Stimulated activated CD8-positive, alpha-beta memory T cell treated with anti-CD3 and anti-CD28 coated beads, Interleukin-7, amount 100 ng/mL, for 1 hour (primary cell): ENCODE results near the gene ZCRB1.
"Not testable (repeated sequence)": the region's sequence is repeated elsewhere in the genome, so short reads cannot be mapped to it uniquely, and the experiment has no call there.

Experiments used
- DNase-seq, 2 donors: peaks; one replicate each; pipeline ENCODE4 v3.0.0-alpha.2; 2020; ENCODE audit warnings: low read depth in 2 of 2

ZCRB1 gene

GRCh38 chr12:42330097-42330496 lies 4.2 kb upstream of the ZCRB1 start:
- DNase-seq = not testable (repeated sequence)

- DNase-seq = no peak
Measured at GRCh38 chr12:42327227-42327590, 1.3 kb upstream of the ZCRB1 start.

GRCh38 chr12:42326541-42327226 lies 790 bp upstream of the ZCRB1 start:
- no peak for DNase-seq

DNA sequence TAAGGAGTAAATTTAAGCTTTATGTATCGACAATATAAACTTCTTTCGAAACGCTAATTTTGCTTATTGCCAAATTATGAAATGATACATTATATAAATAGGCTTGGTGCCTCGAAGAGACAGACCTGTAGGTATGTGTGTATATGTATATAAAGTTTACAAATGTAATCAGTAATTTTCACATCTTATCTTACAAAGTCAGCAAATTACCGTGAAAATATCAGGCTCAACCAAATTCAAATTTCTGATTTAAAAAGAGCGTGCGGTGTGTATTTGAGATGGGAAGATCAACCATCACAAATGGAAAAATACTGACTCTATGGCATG lies 605 bp downstream of the ZCRB1 start:
- no peak for DNase-seq

- DNase-seq = no peak
Measured at GRCh38 chr12:42323856-42324255, 2.0 kb downstream of the ZCRB1 start.

DNA sequence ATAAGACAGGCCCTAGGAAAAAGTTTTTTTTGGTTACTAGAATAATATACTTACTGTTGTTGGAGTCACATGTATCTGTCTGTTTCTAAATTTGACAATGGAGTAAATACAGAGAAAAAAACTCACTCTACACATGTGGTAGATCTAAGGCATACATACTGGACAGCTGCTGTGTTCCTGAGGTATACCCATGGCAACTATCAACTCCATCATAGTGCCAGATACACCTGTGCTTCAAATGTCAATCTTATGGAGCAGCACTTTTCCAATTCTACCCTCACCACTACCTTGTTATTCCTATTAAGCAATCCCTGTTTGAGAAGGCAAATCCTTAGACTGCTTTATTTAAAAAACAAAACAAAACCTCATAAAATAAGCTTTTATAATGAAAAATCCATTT lies 3.3 kb downstream of the ZCRB1 start:
- DNase-seq = no peak

DNA sequence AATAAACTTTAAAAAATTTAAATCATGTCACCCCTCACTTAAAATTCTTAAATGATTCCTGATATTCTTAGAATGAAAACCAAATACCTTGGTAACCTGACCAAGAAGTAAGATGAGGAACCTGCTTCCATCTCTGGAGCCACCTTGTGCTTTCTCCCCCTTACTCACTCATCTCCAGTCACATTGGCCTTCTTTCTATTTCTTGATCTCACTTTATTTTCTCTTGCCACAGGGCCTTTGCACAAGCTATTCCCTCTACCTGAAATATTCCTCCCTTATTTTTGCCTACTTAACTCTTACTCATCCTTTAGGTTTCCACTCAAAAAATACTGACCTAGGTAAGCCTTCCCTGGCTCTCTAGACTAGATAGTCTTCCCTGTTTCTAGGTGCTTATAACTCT lies 5.1 kb downstream of the ZCRB1 start:
- DNase-seq = no peak

DNA sequence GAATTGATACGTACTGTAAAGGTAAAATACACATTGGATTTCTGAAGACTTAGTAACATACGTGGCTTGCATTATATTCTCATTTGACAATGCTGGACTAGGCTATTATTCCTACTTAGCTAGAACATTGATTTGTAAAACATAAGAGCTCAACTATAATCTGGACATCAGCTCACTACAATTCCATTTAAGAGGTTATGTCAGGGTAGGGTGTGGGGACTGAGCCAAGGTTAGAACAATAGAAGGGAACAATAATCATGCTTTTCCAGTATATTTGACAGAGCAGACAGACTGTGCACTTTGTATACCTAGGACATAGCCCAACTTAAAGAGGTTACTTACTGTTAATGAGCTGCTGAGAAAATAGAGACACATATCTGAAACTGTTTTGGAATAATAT lies 10.8 kb downstream of the ZCRB1 start:
- no peak for DNase-seq

GRCh38 chr12:42309996-42310395 lies 15.9 kb downstream of the ZCRB1 start:
- DNase-seq = no peak

GRCh38 chr12:42308390-42308789 lies 17.5 kb downstream of the ZCRB1 start:
- no peak for DNase-seq

DNA sequence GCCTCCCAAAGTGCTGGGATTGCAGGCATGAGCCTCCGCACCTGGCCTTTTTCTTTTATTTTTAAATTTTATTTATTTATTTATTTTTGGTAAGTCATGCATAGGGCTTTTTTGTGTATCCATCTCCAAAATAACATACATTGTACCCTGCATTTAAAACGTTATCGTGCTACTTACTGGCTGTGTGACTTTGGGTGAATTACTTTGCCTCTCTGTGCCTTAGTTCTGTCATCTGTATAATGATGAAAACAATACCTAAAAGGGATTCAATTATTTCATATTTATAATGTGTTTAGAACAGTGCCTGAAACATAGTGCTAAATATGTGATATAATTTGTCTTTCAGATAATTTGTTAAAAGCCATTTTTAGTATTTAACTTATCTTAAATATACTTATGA lies 19.6 kb downstream of the ZCRB1 start:
- DNase-seq = no peak

DNA sequence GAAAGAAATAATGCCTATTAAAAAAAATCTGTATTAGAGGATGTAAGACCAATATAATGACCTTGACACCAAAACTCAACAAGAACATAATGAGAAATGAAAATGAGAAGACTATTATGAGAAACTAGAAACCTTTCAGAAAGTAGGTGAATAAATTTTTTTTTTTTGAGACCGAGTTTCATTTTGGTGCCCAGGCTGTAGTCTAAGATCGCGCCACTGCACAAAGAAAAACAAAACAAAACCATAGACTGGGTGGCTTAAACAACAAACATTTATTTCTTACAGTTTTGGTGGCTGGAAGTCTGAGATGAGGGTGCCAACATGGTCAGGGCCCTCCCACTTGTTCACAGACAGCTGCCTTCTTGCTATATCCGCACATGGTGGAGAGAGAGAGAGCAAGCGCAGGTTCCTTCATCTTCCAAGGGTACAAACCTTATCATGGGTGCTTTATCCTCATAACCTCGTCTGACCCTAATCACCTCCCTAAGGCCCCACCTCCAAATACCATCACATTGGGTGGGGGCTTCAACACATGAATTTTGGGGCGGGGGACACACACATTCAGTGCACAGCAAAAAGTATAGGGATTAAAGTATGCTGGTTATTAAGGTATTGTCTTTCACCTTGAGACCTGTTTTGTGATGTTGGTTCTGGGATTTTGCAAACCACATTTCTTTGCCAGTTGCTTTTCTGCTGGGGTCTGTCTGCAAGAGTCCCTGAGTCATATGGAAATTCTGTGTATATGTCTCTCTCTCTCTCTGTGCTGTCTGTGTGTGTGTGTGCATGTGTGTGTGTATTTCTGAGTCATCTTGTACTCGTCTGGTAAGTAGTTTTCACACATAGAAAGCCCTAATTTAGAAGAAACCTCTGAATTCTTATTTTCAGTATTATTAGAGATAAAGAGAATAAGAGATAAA lies 26.2 kb downstream of the ZCRB1 start:
- DNase-seq = no peak

DNA sequence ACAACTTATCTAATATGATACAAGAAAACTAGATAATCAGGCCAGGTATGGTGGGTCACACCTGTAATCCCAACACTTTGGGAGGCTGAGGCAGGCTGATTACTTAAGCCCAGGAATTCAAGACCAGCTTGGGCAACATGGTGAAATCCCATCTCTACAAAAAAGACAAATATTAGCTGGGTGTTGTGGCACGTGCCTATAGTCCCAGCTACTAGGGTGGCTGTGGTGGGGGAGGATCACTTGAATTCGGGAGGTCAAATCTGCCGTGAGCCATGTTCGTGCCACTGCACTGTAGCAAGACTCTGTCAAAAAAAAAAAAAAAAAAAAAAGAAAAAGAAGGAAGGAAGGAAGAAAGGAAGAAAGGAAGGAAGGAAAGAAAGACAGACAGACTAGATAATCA lies 27.0 kb downstream of the ZCRB1 start:
- no peak for DNase-seq

GRCh38 chr12:42296503-42297109 lies 29.3 kb downstream of the ZCRB1 start:
- no peak for DNase-seq

DNA sequence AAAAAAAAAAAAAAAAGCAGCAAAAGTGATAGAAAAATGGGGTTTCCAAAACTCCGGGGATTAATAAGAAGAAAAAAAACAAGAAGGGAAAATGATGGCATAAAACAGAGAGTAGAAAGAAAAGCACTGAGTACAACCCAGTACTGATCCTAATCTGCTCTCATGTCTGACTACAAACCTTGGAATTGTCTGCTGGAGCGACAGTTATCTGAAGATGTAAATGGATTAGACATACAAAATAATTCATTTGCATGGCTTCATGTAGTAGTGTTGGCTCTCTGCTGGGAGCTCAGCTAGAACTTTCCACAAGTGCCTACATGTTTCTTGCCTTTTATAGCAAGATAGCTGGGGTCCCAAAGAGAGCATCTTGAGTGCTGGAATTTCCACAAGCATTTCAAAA lies 34.2 kb downstream of the ZCRB1 start:
- DNase-seq = no peak

GRCh38 chr12:42288544-42288943 lies 37.4 kb downstream of the ZCRB1 start:
- no peak for DNase-seq

- no peak for DNase-seq
Measured at GRCh38 chr12:42286741-42287140, 39.2 kb downstream of the ZCRB1 start.

GRCh38 chr12:42285431-42285830 lies 40.5 kb downstream of the ZCRB1 start:
- no peak for DNase-seq

GRCh38 chr12:42284876-42285275 lies 41.0 kb downstream of the ZCRB1 start:
- no peak for DNase-seq

DNA sequence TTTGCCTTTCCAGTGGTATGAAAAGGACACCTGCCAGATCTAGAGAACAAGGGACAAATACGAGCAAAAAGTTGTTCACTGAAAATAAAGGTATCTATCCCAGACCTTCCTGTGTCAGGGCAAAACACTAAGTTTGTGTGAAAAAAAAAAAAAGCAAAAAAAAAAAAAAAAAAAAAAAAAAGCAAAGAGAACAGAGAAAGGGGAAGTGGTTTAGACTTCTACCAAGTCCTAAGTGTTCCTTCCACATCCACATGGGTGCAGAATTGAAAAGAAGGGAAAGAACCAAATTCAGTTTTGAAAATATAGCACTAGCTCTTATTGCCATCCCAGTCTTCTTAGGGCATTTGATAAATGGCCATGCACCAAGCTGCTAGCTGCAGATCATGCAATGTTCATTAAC lies 41.7 kb downstream of the ZCRB1 start:
- no peak for DNase-seq

DNA sequence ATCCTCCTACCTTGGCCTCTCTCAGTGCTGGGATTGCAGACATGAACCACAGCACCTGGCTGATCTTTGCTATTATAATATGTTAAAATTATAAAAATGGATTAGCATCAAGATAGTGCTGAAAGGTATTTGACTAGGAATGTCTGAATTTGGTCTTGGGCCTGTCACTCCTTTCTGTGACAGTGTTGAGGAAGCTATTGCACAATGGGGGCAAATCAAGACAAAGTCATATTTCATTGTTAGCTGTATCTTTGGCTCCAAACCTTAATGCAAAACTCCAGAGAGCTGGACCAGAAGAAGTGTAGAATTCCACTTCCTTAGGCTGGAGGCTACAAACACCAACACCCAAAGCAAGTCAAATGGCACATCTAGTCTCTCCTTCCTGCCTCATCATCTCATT lies 42.2 kb downstream of the ZCRB1 start:
- no peak for DNase-seq

DNA sequence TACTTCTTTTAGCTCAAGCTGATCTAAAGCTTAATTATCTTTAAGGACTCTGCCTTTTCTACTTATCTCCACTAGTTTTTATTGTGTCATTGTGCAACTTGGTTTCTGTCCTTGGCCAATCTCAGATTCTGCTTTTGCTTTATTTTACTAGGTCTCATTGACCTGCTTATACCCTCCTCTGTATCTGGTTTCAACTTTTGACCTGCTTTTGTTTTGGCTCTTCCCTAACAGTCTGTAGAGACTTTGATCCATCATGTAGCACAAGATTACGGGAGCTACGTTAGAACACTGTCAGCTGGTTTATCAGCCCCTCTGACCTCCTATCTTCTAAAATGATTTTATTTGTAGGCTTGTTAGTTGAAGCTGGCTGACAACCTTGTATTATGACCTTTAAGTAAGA lies 43.6 kb downstream of the ZCRB1 start:
- no peak for DNase-seq

- no peak for DNase-seq
Measured at GRCh38 chr12:42281844-42282243, 44.0 kb downstream of the ZCRB1 start.
